Caki2 (cell line): ENCODE measurements around the gene ZNF701. TPM values are rescaled to one million over a fixed set of nuclear protein-coding genes. Genes with fewer than 3 reads are reported as not detected.
"Not testable (repeated sequence)": the region's sequence is repeated elsewhere in the genome, so short reads cannot be mapped to it uniquely, and the experiment has no call there.

Experiments used
- DNase-seq: peaks from one replicate; pipeline ENCODE4 v3.0.0-alpha.2; 2015; ENCODE audit warnings: low read depth
- in situ Hi-C: cut with HindIII; loops from 2 replicates; pipeline ENCODE4 v1.10.0; 2016; ENCODE audit warnings: low sequenced_read_pairs, low pct_unique_long_range_greater_than_20kb, mixed read lengths
- total RNA-seq: library from RNA; depleted of rRNA; stranded (reverse); fragments of >200 nt; shearing (Covaris generic); gene quantifications from 2 replicates; pipeline ENCODE4 v1.2.3, GENCODE V29; 2014; ENCODE audit warnings: low replicate concordance; rRNA removed

ZNF701 gene
- total RNA-seq, 1 experiment from 2014 or later, result 10.2 TPM

DNA sequence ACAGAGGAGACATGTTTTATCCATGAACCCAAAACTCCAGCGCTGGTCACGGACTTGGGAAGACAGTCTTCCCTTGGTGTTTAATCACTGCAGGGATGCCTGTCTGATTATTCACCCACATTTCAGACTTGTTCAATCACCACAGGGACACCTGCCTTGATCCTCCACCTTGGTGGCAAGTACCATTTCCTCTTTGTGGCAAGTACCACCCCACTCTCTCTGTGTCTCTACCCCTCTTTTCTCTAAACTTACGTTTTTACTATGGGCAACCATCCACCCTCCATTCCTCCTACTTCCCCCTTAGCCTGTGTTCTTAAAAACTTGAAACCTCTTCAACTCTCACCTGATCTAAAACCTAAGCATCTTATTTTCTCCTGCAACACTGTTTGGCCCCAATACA lies 51.3 kb downstream of the ZNF701 start:
- DNase-seq, result no peak
- in situ Hi-C loops, result no loop called here

GRCh38 chr19:52622261-52622660 lies 52.2 kb downstream of the ZNF701 start:
- no peak for DNase-seq
- in situ Hi-C loops, result no loop called here

- in situ Hi-C loops, result no loop called here
Measured at GRCh38 chr19:52626915-52627314, 56.8 kb downstream of the ZNF701 start.

GRCh38 chr19:52627441-52627840 lies 57.4 kb downstream of the ZNF701 start:
- in situ Hi-C loops, DNase-seq: not testable (repeated sequence)

More at GRCh38 chr19:52626915-52627314, 56.8 kb downstream of the ZNF701 start:
- DNase-seq, result no peak

- DNase-seq, result no peak
- in situ Hi-C loops, result no loop called here
Measured at GRCh38 chr19:52635786-52636570, 65.9 kb downstream of the ZNF701 start.

Other genes with a start within 250 kb of the ZNF701 start
- gene ZNF610, start 234.0 kb upstream of the ZNF701 start, total RNA-seq, result 1.2 and 2.2 TPM in 2 replicates
- 1.4 and 3.9 TPM in 2 replicates for gene ZNF880, start 200.4 kb upstream of the ZNF701 start, total RNA-seq
- 29.2 and 32.5 TPM in 2 replicates for gene ZNF528, start 172.4 kb upstream of the ZNF701 start, total RNA-seq
- gene ZNF534, start 141.1 kb upstream of the ZNF701 start, total RNA-seq, result not detected in 2 replicates
- gene ZNF578, start 116.7 kb upstream of the ZNF701 start, total RNA-seq, result not detected in 2 replicates
- gene ZNF808, start 42.6 kb upstream of the ZNF701 start, total RNA-seq, result 7.0 and 8.1 TPM in 2 replicates
- gene ZNF83, start 68.1 kb downstream of the ZNF701 start, total RNA-seq, result 11.9 and 19.2 TPM in 2 replicates
- gene ZNF611, start 164.8 kb downstream of the ZNF701 start, total RNA-seq, result 8.6 and 29.9 TPM in 2 replicates
- 3.3 and 4.5 TPM in 2 replicates for gene ZNF600, start 216.5 kb downstream of the ZNF701 start, total RNA-seq